ENCODE results near the gene STK11IP.

Gene STK11IP

GRCh38 chr2:219656526-219656925 lies 58.9 kb downstream of the STK11IP start:
- DNase-seq (ENCODE audit: low spot score), result no peak

GRCh38 chr2:219658196-219658846 lies 60.7 kb downstream of the STK11IP start:
- no peak for DNase-seq (ENCODE audit: low spot score)

GRCh38 chr2:219658874-219659273 lies 61.2 kb downstream of the STK11IP start:
- no peak for DNase-seq (ENCODE audit: low spot score)

- no peak for DNase-seq (ENCODE audit: low spot score)
Observed at GRCh38 chr2:219661197-219661954, 63.7 kb downstream of the STK11IP start.

GRCh38 chr2:219661955-219662395 lies 64.3 kb downstream of the STK11IP start:
- DNase-seq (ENCODE audit: low spot score), result no peak

- DNase-seq (ENCODE audit: low spot score), result no peak
Observed at GRCh38 chr2:219662566-219662965, 64.9 kb downstream of the STK11IP start.

- no peak for DNase-seq (ENCODE audit: low spot score)
Observed at GRCh38 chr2:219663116-219663762, 65.6 kb downstream of the STK11IP start.

- no peak for DNase-seq (ENCODE audit: low spot score)
Observed at GRCh38 chr2:219664041-219664440, 66.4 kb downstream of the STK11IP start.

GRCh38 chr2:219664944-219665343 lies 67.3 kb downstream of the STK11IP start:
- DNase-seq (ENCODE audit: low spot score), result no peak

- DNase-seq (ENCODE audit: low spot score), result no peak
Observed at GRCh38 chr2:219665926-219666325, 68.3 kb downstream of the STK11IP start.
